ENCODE measurements around the gene CACNA1I. TPM values are rescaled to one million over a fixed set of nuclear protein-coding genes. Genes with fewer than 3 reads are reported as not detected.

CACNA1I gene
- total RNA-seq, 1 donor from 2014 or later = 0.07 TPM

DNA sequence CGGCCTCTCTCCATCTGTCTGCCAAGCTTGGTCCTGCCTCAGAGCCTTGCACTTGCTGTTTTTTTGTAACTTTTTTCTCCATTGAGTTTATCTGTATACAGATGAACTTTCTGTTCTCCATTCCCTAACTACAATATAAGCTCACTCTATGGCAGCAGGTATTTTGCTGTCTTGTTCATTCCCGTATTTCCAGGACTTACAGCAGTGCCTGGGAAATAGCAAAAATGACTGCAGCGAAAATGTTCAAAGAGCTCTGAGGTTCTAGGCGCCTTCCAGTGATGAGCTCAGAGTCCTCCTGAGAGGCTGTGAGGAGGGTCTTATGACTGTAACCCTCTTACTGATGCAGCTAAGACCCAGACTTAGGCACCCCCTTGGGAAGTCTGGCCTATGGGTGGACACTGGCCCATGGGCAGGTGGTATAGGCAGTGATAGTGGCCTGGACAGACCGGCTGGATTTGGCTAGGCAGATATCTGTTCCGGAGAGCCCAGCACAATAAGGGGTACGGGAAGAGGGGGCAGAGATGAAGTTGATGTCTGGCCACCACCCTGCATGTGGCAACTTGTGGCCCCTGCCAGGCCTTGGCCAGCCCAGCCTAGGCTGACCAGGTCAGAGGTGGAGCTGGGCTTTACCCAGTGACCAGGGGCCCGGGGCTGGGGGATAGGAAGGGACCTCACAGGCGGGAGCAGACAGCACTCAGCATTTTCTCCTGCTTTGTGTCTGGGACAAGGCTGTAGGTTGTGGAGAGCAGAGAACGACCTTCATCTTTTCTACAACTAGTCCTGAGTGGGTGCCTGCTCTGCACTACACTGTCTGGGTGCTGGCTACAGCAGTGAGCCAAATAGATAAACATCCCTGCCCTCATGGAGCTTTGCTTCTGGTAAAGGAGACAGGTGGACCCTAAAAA is 45.5 kb upstream of the CACNA1I start:
- H3K4me3 Mint-ChIP-seq = peak overlapping the region; percentile 88
- H3K4me1 Mint-ChIP-seq = peaks cover 76% of the 10 kb centered on the region
- DNase-seq (ENCODE audit: low read depth, low spot score) = no peak

DNA sequence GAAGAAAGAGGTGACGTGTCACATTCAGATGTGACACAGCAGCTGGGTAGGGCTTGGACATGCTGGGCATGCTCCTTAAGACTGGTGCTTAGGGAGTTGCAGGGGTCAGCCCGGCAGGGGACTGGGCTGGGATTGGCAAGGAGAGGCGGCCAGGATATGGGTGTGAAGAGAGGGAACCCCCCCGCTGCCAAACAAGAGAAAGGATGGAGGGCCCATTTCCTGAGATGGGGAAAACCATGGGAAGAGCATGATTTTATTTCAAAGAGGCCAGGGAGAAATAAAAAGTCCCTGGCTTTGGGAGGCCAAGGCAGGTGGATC is 44.9 kb upstream of the CACNA1I start:
- H3K36me3 Mint-ChIP-seq (ENCODE audit: low read depth) = peaks cover 42% of the 10 kb centered on the region
- H3K9me3 Mint-ChIP-seq = no peaks in the 10 kb centered on the region
- no peak overlapping the region for H3K27ac Mint-ChIP-seq (ENCODE audit: unreplicated experiment)
- DNase-seq (ENCODE audit: low read depth, low spot score) = no peak
- peaks cover 44% of the 10 kb centered on the region for H3K27me3 Mint-ChIP-seq (ENCODE audit: low read depth)
- peak overlapping the region; percentile 88 for H3K4me3 Mint-ChIP-seq
- TF ChIP-seq, protein P1, sequence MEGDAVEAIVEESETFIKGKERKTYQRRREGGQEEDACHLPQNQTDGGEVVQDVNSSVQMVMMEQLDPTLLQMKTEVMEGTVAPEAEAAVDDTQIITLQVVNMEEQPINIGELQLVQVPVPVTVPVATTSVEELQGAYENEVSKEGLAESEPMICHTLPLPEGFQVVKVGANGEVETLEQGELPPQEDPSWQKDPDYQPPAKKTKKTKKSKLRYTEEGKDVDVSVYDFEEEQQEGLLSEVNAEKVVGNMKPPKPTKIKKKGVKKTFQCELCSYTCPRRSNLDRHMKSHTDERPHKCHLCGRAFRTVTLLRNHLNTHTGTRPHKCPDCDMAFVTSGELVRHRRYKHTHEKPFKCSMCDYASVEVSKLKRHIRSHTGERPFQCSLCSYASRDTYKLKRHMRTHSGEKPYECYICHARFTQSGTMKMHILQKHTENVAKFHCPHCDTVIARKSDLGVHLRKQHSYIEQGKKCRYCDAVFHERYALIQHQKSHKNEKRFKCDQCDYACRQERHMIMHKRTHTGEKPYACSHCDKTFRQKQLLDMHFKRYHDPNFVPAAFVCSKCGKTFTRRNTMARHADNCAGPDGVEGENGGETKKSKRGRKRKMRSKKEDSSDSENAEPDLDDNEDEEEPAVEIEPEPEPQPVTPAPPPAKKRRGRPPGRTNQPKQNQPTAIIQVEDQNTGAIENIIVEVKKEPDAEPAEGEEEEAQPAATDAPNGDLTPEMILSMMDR (conservative IDR thresholded peaks at IDR 0.05) = no peak
- H3K4me1 Mint-ChIP-seq = peaks cover 73% of the 10 kb centered on the region

More for the DNA sequence above, 45.5 kb upstream of the CACNA1I start:
- Mint-ChIP-seq H3K9me3 (peaks cover 2% of the 10 kb centered on the region), H3K27me3 (ENCODE audit: low read depth) (peaks cover 49% of the 10 kb centered on the region), H3K27ac (ENCODE audit: unreplicated experiment) (no peak overlapping the region), H3K36me3 (ENCODE audit: low read depth) (peaks cover 45% of the 10 kb centered on the region)
- TF ChIP-seq, protein P1 (conservative IDR thresholded peaks at IDR 0.05) = no peak

DNA sequence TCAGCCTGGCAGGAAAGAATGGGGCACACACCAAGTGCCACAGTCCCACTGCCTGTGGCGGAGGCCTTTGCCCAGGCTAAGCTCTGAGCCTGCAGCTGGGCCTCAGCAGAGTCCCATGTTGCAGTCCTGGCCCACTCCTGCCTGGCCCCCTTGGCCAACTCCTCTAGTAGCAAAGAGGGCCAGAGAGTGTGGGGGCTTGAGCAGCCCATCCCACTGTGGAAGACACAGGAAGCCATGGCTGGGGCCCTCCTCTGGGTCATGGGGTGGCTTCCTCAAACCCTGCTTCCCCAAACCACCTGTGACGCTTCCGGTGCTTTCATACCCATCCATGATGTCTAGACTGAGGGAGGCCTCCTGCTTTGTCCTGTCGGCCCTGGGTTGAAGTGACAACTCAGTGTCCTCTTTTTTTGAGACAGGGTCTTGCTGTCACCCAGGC is 43.8 kb upstream of the CACNA1I start:
- Mint-ChIP-seq H3K9me3 (no peaks in the 10 kb centered on the region), H3K36me3 (ENCODE audit: low read depth) (peaks cover 34% of the 10 kb centered on the region), H3K4me1 (peaks cover 81% of the 10 kb centered on the region), H3K27me3 (ENCODE audit: low read depth) (peaks cover 38% of the 10 kb centered on the region), H3K27ac (ENCODE audit: unreplicated experiment) (no peak overlapping the region), H3K4me3 (peak overlapping the region; percentile 98)
- no peak for DNase-seq (ENCODE audit: low read depth, low spot score)
- TF ChIP-seq, protein P1 (conservative IDR thresholded peaks at IDR 0.05) = no peak

DNA sequence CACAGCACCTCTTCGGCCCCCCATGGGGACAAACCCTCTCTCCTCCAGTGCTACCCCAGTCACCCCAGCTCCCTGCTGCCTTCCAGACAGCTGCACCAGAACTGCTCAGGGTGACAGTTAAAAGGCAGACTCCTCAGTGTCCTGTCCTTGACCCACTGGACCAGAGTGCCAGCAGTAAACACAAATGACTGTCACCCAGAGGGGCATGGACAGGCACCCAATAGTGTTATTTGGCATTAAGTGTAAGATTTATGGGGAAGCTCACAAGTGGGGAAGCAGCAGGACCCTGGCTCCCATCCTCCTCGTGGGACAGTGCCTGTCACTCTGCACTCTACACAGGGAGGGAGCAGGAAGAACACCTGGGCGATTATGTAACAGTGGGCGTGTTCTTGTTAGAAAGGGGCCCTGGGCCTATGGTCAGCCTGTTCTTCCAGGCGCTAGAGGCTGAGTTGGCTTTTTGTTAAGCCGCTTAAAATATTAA is 43.0 kb upstream of the CACNA1I start:
- Mint-ChIP-seq H3K9me3 (no peaks in the 10 kb centered on the region), H3K27ac (ENCODE audit: unreplicated experiment) (peak overlapping the region; percentile 71), H3K4me3 (peak overlapping the region; percentile 98), H3K27me3 (ENCODE audit: low read depth) (peaks cover 34% of the 10 kb centered on the region), H3K4me1 (peaks cover 78% of the 10 kb centered on the region), H3K36me3 (ENCODE audit: low read depth) (peaks cover 27% of the 10 kb centered on the region)
- no peak for DNase-seq (ENCODE audit: low read depth, low spot score)
- TF ChIP-seq, protein P1 (conservative IDR thresholded peaks at IDR 0.05) = no peak

DNA sequence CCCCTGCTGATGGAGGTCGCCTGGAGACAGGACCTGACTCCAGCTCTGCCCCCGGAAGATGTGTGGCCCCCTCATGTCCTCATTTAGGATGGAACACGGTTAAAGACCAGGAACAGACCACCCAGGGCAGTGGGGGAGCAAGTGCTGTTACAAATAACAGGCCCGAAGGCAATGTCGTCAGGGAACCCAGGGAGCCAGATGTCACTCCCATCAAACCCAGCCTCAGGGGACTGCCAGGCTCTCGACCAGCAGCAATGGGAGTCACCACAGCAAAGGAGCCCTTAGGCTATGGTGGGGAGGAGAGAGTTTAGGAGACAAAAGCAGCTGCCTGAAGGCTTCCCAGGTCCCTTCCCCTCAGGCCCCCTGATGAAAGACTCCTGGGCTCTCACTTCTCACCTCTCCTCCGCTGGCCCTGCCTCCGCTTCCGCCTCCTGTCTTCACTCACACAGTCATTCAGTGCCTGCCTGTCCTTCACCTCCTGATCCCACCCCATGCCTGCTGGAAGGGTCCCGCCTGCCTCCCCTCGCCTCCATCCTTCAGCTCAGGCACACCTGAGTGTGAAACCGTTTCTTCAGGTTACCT is 42.4 kb upstream of the CACNA1I start:
- Mint-ChIP-seq H3K4me1 (peaks cover 77% of the 10 kb centered on the region), H3K4me3 (peak overlapping the region; percentile 98), H3K27me3 (ENCODE audit: low read depth) (peaks cover 32% of the 10 kb centered on the region), H3K27ac (ENCODE audit: unreplicated experiment) (peak overlapping the region; percentile 71), H3K36me3 (ENCODE audit: low read depth) (peaks cover 23% of the 10 kb centered on the region), H3K9me3 (no peaks in the 10 kb centered on the region)
- TF ChIP-seq, protein P1 (conservative IDR thresholded peaks at IDR 0.05) = no peak
- peak; percentile 8 for DNase-seq (ENCODE audit: low read depth, low spot score)
